ENCODE measurements around the gene DDX27.

Gene DDX27

GRCh38 chr20:49279677-49280462 lies 60.7 kb downstream of the DDX27 start:
- FAIRE-seq, result no peak

DNA sequence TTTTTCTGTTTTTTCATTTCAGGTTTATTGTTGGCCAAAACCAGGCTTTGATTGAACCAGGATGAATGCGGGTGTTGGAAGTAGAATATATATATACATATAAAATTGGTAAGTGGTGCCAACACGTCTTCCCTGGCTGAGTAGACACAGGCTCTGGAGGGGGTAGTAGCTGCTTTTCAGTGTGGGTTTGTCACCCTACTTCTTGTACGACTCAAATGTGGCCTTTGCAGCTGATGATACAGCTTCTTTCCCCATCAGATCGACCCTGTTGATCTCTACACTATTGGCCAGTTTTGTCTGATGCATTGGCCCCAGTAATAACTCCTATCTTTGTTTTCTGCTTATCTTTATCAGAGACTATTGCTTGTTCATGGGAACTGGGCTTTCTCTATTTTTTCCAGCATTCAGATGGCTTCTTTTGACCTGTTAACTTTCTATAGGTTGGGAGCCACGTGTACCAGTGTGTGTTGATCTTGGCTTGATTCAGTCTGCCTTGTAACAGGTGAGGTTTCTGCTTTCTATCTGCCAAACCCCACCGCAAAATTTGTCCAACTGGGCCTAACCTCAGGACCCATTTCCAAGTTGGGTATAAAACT lies 61.3 kb downstream of the DDX27 start:
- FAIRE-seq, result no peak

DNA sequence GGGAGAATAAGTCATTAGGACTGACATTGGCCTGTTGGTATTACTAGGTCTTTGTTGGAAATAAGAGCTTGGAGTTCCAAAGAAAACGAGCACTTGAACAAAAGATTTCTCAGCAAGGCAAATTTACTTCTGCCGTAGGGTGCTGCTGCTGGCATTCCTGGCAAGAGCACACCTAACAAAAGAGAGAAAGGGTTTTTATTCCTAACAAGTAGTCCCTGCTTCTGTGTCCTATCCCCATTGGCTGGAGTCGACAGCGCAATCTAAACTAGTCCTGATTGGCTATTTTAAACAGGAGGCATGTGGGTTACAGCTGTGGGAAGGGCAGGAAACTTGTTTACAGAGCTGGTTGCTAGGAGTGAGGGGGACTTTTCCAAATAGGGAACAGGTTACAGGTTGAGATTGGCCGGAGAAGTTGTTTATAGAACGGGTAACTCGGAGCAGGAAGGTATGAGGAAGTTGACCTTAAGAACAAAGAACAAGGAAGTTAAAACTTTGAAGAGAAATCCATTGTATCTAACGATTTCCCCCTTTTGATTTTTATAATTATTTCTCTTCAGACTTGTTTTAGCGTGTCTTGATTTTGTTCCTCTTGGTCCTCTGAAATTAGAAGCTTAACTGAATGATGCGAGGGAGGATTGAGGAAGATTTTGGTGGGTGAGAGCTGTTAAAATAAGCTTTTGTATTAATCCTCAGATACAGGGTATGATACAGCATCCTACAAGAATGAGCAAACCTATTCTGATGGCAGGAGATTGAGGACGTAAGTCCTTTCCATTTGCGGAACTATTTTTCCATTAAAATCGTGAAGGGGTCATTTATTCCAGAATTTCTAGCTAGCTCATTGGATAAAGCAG lies 62.1 kb downstream of the DDX27 start:
- FAIRE-seq, result no peak

- no peak for FAIRE-seq
Measured at GRCh38 chr20:49281913-49282467, 62.8 kb downstream of the DDX27 start.

- FAIRE-seq, result no peak
Measured at GRCh38 chr20:49282584-49283171, 63.5 kb downstream of the DDX27 start.

DNA sequence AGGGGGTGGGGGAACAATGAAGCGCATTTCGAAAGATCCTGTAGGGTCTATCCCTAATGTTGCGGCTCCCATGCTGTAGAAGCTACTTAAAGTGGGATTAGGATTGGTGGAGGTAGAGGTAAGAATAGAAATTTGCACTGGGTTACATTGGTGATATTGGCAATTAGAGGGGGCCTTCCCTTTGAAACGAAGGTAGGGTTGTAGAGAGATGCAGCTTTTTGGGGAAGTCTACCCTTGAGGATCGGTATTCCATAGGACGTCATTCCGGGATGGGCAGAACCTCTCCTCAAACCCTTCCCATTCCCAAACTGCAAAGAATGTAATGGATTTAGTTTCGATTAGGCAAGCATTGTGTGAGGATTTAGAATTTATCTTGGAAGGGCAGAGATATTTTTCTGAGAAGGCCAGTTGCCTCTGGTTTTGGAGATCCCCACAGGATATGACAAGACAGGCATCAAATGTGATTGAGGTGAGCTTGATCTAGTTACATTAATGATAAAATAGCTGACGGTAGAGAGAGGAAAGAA lies 64.0 kb downstream of the DDX27 start:
- FAIRE-seq, result no peak

- FAIRE-seq, result no peak
Measured at GRCh38 chr20:49283703-49284625, 64.7 kb downstream of the DDX27 start.

DNA sequence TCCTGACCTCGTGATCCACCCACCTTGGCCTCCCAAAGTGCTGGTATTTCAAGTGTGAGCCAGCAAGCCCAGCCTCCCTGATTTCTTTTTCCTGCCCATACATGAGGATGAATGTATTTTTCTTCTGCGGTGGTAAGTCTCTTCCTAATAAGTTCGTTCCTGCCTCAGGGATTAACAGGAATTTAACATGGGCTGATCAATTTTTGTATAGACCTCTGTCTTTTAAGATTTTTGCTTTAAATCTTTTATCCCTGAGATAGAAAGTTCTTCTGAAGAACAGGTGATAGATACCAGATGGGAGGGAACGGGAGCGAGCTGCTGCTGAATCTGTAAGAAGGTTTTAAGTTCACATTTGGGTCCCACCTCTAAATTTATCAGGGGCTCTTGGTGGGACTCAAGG lies 65.6 kb downstream of the DDX27 start:
- no peak for FAIRE-seq

- FAIRE-seq, result no peak
Measured at GRCh38 chr20:49285233-49285668, 66.0 kb downstream of the DDX27 start.

GRCh38 chr20:49285813-49286494 lies 66.7 kb downstream of the DDX27 start:
- FAIRE-seq, result no peak

- no peak for FAIRE-seq
Measured at GRCh38 chr20:49286689-49287551, 67.7 kb downstream of the DDX27 start.

DNA sequence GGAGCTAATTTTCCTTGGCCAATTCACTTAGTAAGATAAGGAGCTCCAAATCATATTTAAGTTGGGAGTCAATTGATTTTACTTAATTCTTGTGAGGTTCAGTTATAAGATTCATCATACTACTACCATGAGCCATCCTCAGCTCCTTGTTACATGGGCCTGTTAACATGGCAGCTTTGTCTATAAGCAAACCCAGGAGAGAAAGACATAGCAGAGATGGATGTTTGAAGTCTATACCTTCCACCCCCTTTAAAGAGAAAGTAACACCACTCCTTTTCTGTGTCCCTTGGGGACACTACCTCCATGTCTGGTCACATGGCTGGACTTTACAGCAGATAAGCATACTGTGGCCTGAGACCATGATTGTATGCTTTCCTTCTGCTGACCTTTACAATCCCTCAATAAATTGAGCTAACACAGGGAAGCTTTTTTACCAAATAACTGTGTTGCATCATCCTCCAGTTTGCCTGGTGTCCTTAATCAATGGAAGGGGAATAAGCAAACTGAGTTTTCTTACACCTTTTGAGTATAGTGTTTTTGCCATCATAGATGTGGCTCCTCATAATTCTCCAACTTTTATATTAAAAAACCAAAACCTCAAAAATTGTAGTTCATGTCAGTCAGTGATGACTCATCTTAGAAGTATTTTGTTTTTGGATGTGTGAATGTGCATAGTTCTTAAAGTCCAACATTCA lies 68.5 kb downstream of the DDX27 start:
- FAIRE-seq, result no peak

DNA sequence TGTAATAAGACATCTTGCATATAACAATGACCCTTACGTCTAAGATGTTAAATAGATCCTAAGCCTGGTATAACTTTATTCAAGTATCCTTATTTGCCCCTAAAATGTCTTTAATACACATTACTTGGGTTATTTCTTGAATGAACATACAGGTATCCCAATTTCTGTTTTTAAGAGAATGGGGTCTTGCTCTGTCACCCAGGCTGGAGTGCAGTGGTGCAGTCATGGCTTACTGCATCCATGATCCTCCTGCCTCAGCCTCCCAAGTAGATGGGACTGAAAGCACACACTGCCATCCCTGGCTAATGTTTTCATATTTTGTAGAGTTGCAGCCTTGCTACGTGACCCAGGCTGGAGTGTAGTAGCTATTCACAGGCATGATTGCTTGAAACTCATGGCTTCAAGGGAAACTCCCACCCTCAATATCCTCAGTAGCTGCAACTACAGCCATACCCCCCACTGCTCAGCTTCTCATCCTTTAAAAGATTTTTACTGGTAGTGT lies 69.1 kb downstream of the DDX27 start:
- no peak for FAIRE-seq

GRCh38 chr20:49288784-49289696 lies 69.8 kb downstream of the DDX27 start:
- FAIRE-seq, result no peak

GRCh38 chr20:49290608-49291191 lies 71.5 kb downstream of the DDX27 start:
- no peak for FAIRE-seq

GRCh38 chr20:49291200-49291599 lies 72.0 kb downstream of the DDX27 start:
- no peak for FAIRE-seq

- FAIRE-seq, result no peak
Measured at GRCh38 chr20:49292010-49292409, 72.8 kb downstream of the DDX27 start.

Data from endometrium (tissue), 2 donors.